DND-41 (cell line): Measurements from ENCODE around the gene STC2.

ENCODE experiments used
- ATAC-seq: fragments of 200-7000 bp; cut with Tn5 transposase; 3 replicates; pipeline ENCODE4 v1.9.1; 2021; ENCODE audit warnings: low read depth; ENCODE audit not compliant: insufficient read depth
- DNase-seq: peaks from one replicate; pipeline ENCODE4 v3.0.0-alpha.2; 2020
- H2AFZ ChIP-seq: 2 replicates; pipeline ENCODE4 v1.6.0; 2012; ENCODE audit warnings: low read depth, low read length
- H3K27ac ChIP-seq: 2 replicates; pipeline ENCODE4 v1.5.1; 2012; ENCODE audit warnings: low read length, inconsistent platforms
- H3K27me3 ChIP-seq: fragments of 200-600 bp; sonication (generic); 2 replicates; pipeline ENCODE4 v1.6.0; 2012; ENCODE audit warnings: low read length, mild to moderate bottlenecking, inconsistent platforms; ENCODE audit not compliant: insufficient read depth, poor library complexity
- H3K36me3 ChIP-seq: 2 replicates; pipeline ENCODE4 v1.5.1; 2012; ENCODE audit warnings: low read length, inconsistent platforms; ENCODE audit not compliant: insufficient read depth
- H3K4me1 ChIP-seq: 2 replicates; pipeline ENCODE4 v1.5.1; 2012; ENCODE audit warnings: mild to moderate bottlenecking, low read length; ENCODE audit not compliant: insufficient read depth
- H3K4me2 ChIP-seq: 2 replicates; pipeline ENCODE4 v1.6.0; 2012; ENCODE audit warnings: mild to moderate bottlenecking, moderate library complexity, low read length, inconsistent platforms; ENCODE audit not compliant: insufficient read depth
- H3K4me3 ChIP-seq, 2 experiments: fragments of 200-600 bp in 1 of 2; shearing (Covaris generic) in 1 of 2; 2 replicates each; pipeline ENCODE4 v1.5.1; 2012 to 2016; ENCODE audit warnings: inconsistent platforms in 2 of 2, low read length in 2 of 2, mild to moderate bottlenecking in 2 of 2, low read depth in 1 of 2, moderate library complexity in 1 of 2
- H3K79me2 ChIP-seq: 2 replicates; pipeline ENCODE4 v1.6.0; 2012; ENCODE audit warnings: low read length, inconsistent platforms; ENCODE audit not compliant: insufficient read depth
- H3K9ac ChIP-seq: 2 replicates; pipeline ENCODE4 v1.6.0; 2012; ENCODE audit warnings: low read depth, mild to moderate bottlenecking, inconsistent platforms, low read length, moderate library complexity
- H3K9me3 ChIP-seq: 2 replicates; pipeline ENCODE4 v1.5.1; 2012; ENCODE audit warnings: low read length, moderate library complexity, mild to moderate bottlenecking, inconsistent platforms; ENCODE audit not compliant: insufficient read depth, severe bottlenecking
- H4K20me1 ChIP-seq: 2 replicates; pipeline ENCODE4 v1.6.0; 2012; ENCODE audit warnings: low read length; ENCODE audit not compliant: insufficient read depth
- EZH2 ChIP-seq: IDR thresholded peaks from 3 replicates; pipeline ENCODE4 v1.6.1; 2012; ENCODE audit warnings: borderline replicate concordance, low read depth, mild to moderate bottlenecking, moderate library complexity, low read length, inconsistent platforms; ENCODE audit not compliant: severe bottlenecking
- TF ChIP-seq, protein P1 (sequence below): IDR thresholded peaks from 2 replicates; pipeline ENCODE4 v1.5.1; 2012; ENCODE audit warnings: borderline replicate concordance, low read length, moderate library complexity, mild to moderate bottlenecking; ENCODE audit not compliant: poor library complexity, severe bottlenecking; ENCODE audit errors: extremely low read depth

STC2 gene

DNA sequence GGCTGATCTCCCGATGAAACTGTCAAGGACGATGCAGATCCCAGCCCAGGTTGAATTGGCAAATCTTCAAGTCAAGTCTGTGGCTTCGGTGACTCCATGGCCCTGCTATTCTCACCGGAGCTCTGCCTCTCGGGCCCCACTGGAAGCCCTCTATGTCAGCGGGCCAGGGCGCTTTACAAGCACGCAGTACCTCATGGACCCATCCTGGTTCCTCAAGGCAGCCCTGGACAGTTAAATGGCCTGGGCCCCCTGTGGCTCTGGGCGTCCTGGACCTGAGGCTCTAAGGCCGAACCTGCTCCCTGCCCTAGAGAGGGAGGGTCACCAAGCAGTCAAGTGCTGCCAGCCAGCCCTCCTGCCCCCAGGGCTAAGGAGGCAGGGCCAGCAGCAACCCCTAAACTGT, 45.3 kb downstream of the STC2 start:
- DNase-seq (no peak), ATAC-seq (no peak)
- no peaks in the 10 kb centered on the region for H3K79me2 ChIP-seq
- peaks cover 8% of the 10 kb centered on the region for H3K27me3 ChIP-seq
- TF ChIP-seq, protein P1, sequence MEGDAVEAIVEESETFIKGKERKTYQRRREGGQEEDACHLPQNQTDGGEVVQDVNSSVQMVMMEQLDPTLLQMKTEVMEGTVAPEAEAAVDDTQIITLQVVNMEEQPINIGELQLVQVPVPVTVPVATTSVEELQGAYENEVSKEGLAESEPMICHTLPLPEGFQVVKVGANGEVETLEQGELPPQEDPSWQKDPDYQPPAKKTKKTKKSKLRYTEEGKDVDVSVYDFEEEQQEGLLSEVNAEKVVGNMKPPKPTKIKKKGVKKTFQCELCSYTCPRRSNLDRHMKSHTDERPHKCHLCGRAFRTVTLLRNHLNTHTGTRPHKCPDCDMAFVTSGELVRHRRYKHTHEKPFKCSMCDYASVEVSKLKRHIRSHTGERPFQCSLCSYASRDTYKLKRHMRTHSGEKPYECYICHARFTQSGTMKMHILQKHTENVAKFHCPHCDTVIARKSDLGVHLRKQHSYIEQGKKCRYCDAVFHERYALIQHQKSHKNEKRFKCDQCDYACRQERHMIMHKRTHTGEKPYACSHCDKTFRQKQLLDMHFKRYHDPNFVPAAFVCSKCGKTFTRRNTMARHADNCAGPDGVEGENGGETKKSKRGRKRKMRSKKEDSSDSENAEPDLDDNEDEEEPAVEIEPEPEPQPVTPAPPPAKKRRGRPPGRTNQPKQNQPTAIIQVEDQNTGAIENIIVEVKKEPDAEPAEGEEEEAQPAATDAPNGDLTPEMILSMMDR: no peak
- no peak for TF ChIP-seq EZH2
- H3K4me1 ChIP-seq: no peaks in the 10 kb centered on the region
- no peak overlapping the region for H3K27ac ChIP-seq
- no peak overlapping the region for H3K4me3 ChIP-seq
- H4K20me1 ChIP-seq: no peaks in the 10 kb centered on the region
- no peaks in the 10 kb centered on the region for H3K36me3 ChIP-seq
- H3K9me3 ChIP-seq: no peaks in the 10 kb centered on the region
- no peak overlapping the region for H2AFZ ChIP-seq
- H3K9ac ChIP-seq: no peak overlapping the region
- no peak overlapping the region for H3K4me2 ChIP-seq

DNA sequence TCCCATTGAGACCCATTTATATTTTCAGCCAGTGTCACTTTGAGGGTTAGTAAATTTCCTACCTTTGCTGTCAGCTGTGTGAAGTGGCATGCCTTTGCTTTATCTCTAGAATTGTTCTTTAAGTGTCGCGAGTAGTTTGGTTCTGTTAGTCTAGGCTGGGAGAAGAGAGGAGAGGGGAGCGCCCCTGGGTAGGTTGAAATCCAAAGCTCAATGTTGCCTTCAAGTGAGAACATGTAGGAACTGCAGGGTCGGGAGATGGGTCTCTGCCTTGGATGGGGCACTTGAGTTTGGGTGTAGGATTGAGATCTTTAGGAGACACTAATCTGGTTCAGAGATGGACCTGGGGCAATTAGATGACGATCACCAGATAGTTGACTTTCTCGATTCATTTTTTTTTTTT, 46.3 kb downstream of the STC2 start:
- Histone ChIP-seq H3K4me3 (no peak overlapping the region), H3K4me2 (no peak overlapping the region), H4K20me1 (no peaks in the 10 kb centered on the region), H3K36me3 (no peaks in the 10 kb centered on the region), H3K4me1 (no peaks in the 10 kb centered on the region), H3K9me3 (no peaks in the 10 kb centered on the region), H2AFZ (no peak overlapping the region), H3K9ac (no peak overlapping the region), H3K27ac (no peak overlapping the region), H3K27me3 (peaks cover 8% of the 10 kb centered on the region), H3K79me2 (no peaks in the 10 kb centered on the region)
- no peak for ATAC-seq
- TF ChIP-seq EZH2: no peak
- TF ChIP-seq, protein P1: peak; percentile 24
- DNase-seq: no peak

DNA sequence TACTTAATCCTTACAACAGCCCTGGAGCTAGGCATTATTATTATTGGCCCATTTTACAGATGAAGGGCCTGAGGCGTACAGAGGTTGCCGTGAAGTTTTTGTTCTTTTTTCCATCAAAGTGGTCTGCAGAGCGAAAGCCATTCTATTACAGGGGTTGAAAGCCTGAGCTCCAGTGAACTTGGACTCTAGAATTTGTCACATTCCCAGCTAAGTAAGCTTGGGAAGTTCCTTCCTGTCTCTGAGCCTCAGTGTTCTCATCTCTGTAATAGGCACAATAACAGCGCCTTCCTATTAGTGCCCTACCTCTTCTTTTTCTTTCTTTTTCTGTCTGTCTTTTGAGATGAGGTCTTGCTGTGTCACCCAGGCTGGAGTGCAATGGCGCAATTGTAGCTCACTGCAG, 49.0 kb downstream of the STC2 start:
- no peaks in the 10 kb centered on the region for H3K79me2 ChIP-seq
- H3K4me1 ChIP-seq: no peaks in the 10 kb centered on the region
- H3K36me3 ChIP-seq: no peaks in the 10 kb centered on the region
- no peak for TF ChIP-seq EZH2
- TF ChIP-seq, protein P1: no peak
- H3K27ac ChIP-seq: no peak overlapping the region
- no peak for DNase-seq
- no peak overlapping the region for H3K4me3 ChIP-seq
- H3K4me2 ChIP-seq: no peak overlapping the region
- no peak overlapping the region for H2AFZ ChIP-seq
- ATAC-seq: no peak
- no peaks in the 10 kb centered on the region for H4K20me1 ChIP-seq
- H3K9me3 ChIP-seq: no peaks in the 10 kb centered on the region
- H3K9ac ChIP-seq: no peak overlapping the region
- H3K27me3 ChIP-seq: peaks cover 8% of the 10 kb centered on the region

DNA sequence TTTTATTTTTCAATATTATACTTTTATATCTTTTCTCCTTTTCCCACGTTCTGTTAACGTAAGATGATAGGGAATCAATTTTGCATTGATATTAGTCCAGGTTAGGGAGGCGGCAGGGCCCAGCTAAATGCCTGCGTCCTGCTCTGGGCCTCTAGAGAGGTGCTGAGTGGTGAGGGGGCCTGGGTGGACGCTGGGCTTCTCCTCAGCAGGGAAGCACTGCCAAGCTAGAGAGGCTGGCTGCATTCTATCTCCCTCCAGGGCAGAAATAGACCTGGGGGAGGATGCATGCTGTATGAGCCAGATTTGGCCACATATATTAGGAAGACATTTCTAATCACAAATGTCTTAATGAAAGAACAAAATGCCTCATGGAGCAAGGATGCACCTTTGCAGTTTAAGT, 49.6 kb downstream of the STC2 start:
- H3K36me3 ChIP-seq: no peaks in the 10 kb centered on the region
- ATAC-seq: no peak
- H3K4me3 ChIP-seq: no peak overlapping the region
- no peak for DNase-seq
- no peak overlapping the region for H3K4me2 ChIP-seq
- TF ChIP-seq EZH2: no peak
- TF ChIP-seq, protein P1: no peak
- no peak overlapping the region for H3K9ac ChIP-seq
- H3K79me2 ChIP-seq: no peaks in the 10 kb centered on the region
- H3K9me3 ChIP-seq: no peaks in the 10 kb centered on the region
- no peaks in the 10 kb centered on the region for H3K4me1 ChIP-seq
- H4K20me1 ChIP-seq: no peaks in the 10 kb centered on the region
- peaks cover 8% of the 10 kb centered on the region for H3K27me3 ChIP-seq
- no peak overlapping the region for H3K27ac ChIP-seq
- H2AFZ ChIP-seq: no peak overlapping the region
